SU-DHL-6 (cell line): Measurements from ENCODE around the gene KLHL20.
"Not testable (repeated sequence)": the region's sequence is repeated elsewhere in the genome, so short reads cannot be mapped to it uniquely, and the experiment has no call there.

Experiments
- H2AFZ ChIP-seq: fragments of 200-600 bp; sonication (generic); 2 replicates; pipeline ENCODE4 v1.6.1; 2014; ENCODE audit warnings: low read depth, mild to moderate bottlenecking, moderate library complexity, mixed read lengths, antibody characterized with exemption, low read length; ENCODE audit not compliant: severe bottlenecking
- H3F3A ChIP-seq: fragments of 200-600 bp; shearing (Covaris generic); 2 replicates; pipeline ENCODE4 v1.6.0; 2016; ENCODE audit warnings: antibody characterized with exemption, mild to moderate bottlenecking; ENCODE audit not compliant: insufficient read depth
- H3K27ac ChIP-seq: fragments of 200-600 bp; sonication (generic); 2 replicates; pipeline ENCODE4 v1.5.1; 2016; ENCODE audit warnings: low read depth, mild to moderate bottlenecking, low read length, moderate library complexity, mixed read lengths
- H3K27me3 ChIP-seq: fragments of 200-600 bp; sonication (generic), shearing (Covaris generic); 2 replicates; pipeline ENCODE4 v1.6.0; 2014; ENCODE audit warnings: mild to moderate bottlenecking, low read length
- H3K36me3 ChIP-seq: fragments of 200-600 bp; sonication (generic); 2 replicates; pipeline ENCODE4 v1.6.1; 2014; ENCODE audit warnings: mild to moderate bottlenecking, low read length, mixed read lengths
- H3K4me2 ChIP-seq: fragments of 300-600, 200-600 bp; shearing (Covaris generic), sonication (generic); 2 replicates; pipeline ENCODE4 v1.6.0; 2014; ENCODE audit warnings: low read length, low read depth, mild to moderate bottlenecking; ENCODE audit not compliant: poor library complexity, severe bottlenecking
- H3K4me3 ChIP-seq: fragments of 200-600 bp; sonication (generic); 2 replicates; pipeline ENCODE4 v1.5.1; 2014; ENCODE audit warnings: antibody characterized with exemption, low read length, mild to moderate bottlenecking, mixed read lengths; ENCODE audit not compliant: insufficient read depth, poor library complexity, severe bottlenecking
- H3K79me2 ChIP-seq: fragments of 200-600 bp; sonication (generic); 2 replicates; pipeline ENCODE4 v1.6.1; 2014; ENCODE audit warnings: mild to moderate bottlenecking, low read length, moderate library complexity; ENCODE audit not compliant: insufficient read depth
- H3K9ac ChIP-seq: fragments of 200-600 bp; sonication (generic); 2 replicates; pipeline ENCODE4 v1.7.0; 2014; ENCODE audit warnings: mild to moderate bottlenecking, low read length
- H3K9me2 ChIP-seq: fragments of 200-600 bp; sonication (generic); replicated peaks from 2 replicates; pipeline ENCODE4 v1.6.1; 2014; ENCODE audit warnings: low read length; ENCODE audit not compliant: insufficient read depth
- H3K9me3 ChIP-seq: fragments of 200-600 bp; sonication (generic); 2 replicates; pipeline ENCODE4 v1.6.1; 2014; ENCODE audit warnings: low read length, mixed read lengths; ENCODE audit not compliant: insufficient read depth
- H4K20me1 ChIP-seq: fragments of 200-600 bp; sonication (generic); 2 replicates; pipeline ENCODE4 v1.6.1; 2014; ENCODE audit warnings: low read depth, mild to moderate bottlenecking, antibody characterized with exemption, low read length, moderate library complexity, mixed read lengths
- CTCF ChIP-seq: fragments of 200-600 bp; sonication (generic); IDR thresholded peaks from one replicate; pipeline ENCODE4 v1.5.1; 2017; ENCODE audit warnings: antibody characterized with exemption, mild to moderate bottlenecking, low read length, moderate library complexity; ENCODE audit not compliant: insufficient read depth, poor library complexity, severe bottlenecking
- EZH2phosphoT487 ChIP-seq: fragments of 200-600 bp; sonication (generic), shearing (Covaris generic); conservative IDR thresholded peaks from 2 replicates; pipeline ENCODE4 v1.6.1; 2018; ENCODE audit warnings: mild to moderate bottlenecking, antibody characterized with exemption, low read length, moderate library complexity, mixed read lengths

The KLHL20 gene

GRCh38 chr1:173708787-173709186 is 6.0 kb upstream of the KLHL20 start:
- Histone ChIP-seq H3K27ac (no peak overlapping the region), H3K9ac (no peak overlapping the region), H2AFZ (no peak overlapping the region), H3K9me3 (no peaks in the 10 kb centered on the region), H3K36me3 (no peaks in the 10 kb centered on the region), H3K9me2 (no peaks in the 10 kb centered on the region), H3F3A (no peaks in the 10 kb centered on the region), H3K27me3 (no peaks in the 10 kb centered on the region), H4K20me1 (no peaks in the 10 kb centered on the region), H3K4me3 (no peak overlapping the region), H3K4me2 (no peak overlapping the region), H3K79me2 (no peaks in the 10 kb centered on the region)
- TF ChIP-seq CTCF (no peak), EZH2phosphoT487 (no peak)

- peak overlapping the region; percentile 69 for H3K4me3 ChIP-seq
- peaks cover 4% of the 10 kb centered on the region; the same call in 1 of the 2 replicates for H3K36me3 ChIP-seq
- no peaks in the 10 kb centered on the region for H3K9me2 ChIP-seq
- H3K27me3 ChIP-seq: no peaks in the 10 kb centered on the region
- H3K79me2 ChIP-seq: peaks cover 38% of the 10 kb centered on the region
- H3K9ac ChIP-seq: peak overlapping the region; percentile 73
- H3K27ac ChIP-seq: peak overlapping the region; percentile 60
- TF ChIP-seq CTCF: no peak
- no peak for TF ChIP-seq EZH2phosphoT487
- no peaks in the 10 kb centered on the region for H3F3A ChIP-seq
- H3K4me2 ChIP-seq: peak overlapping the region; percentile 93
- peak overlapping the region; percentile 89 for H2AFZ ChIP-seq
- H4K20me1 ChIP-seq: no peaks in the 10 kb centered on the region
- no peaks in the 10 kb centered on the region for H3K9me3 ChIP-seq
Observed at GRCh38 chr1:173714441-173714758, 381 bp upstream of the KLHL20 start.

GRCh38 chr1:173715538-173715844 is 710 bp downstream of the KLHL20 start:
- peak overlapping the region; percentile 89 for H2AFZ ChIP-seq
- no peaks in the 10 kb centered on the region for H3K27me3 ChIP-seq
- H3K27ac ChIP-seq: peak overlapping the region; percentile 60
- TF ChIP-seq EZH2phosphoT487 (no peak), CTCF (no peak)
- peak overlapping the region; percentile 69 for H3K4me3 ChIP-seq
- peaks cover 4% of the 10 kb centered on the region; the same call in 1 of the 2 replicates for H3K36me3 ChIP-seq
- peaks cover 43% of the 10 kb centered on the region for H3K79me2 ChIP-seq
- peak overlapping the region; percentile 73 for H3K9ac ChIP-seq
- no peaks in the 10 kb centered on the region for H3F3A ChIP-seq
- H3K9me3 ChIP-seq: no peaks in the 10 kb centered on the region
- no peaks in the 10 kb centered on the region for H3K9me2 ChIP-seq
- no peaks in the 10 kb centered on the region for H4K20me1 ChIP-seq
- H3K4me2 ChIP-seq: peak overlapping the region; percentile 93

GRCh38 chr1:173717238-173717637 is 2.5 kb downstream of the KLHL20 start:
- Histone ChIP-seq H2AFZ (no peak overlapping the region), H3K4me2 (peak overlapping the region; percentile 93), H3K36me3 (peaks cover 4% of the 10 kb centered on the region; the same call in 1 of the 2 replicates), H3K9ac (no peak overlapping the region), H4K20me1 (no peaks in the 10 kb centered on the region), H3K79me2 (peaks cover 56% of the 10 kb centered on the region), H3K9me2 (no peaks in the 10 kb centered on the region), H3F3A (no peaks in the 10 kb centered on the region), H3K4me3 (no peak overlapping the region), H3K27ac (no peak overlapping the region), H3K9me3 (no peaks in the 10 kb centered on the region), H3K27me3 (no peaks in the 10 kb centered on the region)
- TF ChIP-seq EZH2phosphoT487 (no peak), CTCF (no peak)

- H3K36me3 ChIP-seq, H3K9me2 ChIP-seq, H3F3A ChIP-seq, H3K27me3 ChIP-seq, H3K4me2 ChIP-seq, H3K4me3 ChIP-seq, H3K9me3 ChIP-seq, H2AFZ ChIP-seq, H3K79me2 ChIP-seq, H3K27ac ChIP-seq, H4K20me1 ChIP-seq, H3K9ac ChIP-seq: not testable (repeated sequence)
Observed at GRCh38 chr1:173731331-173731730, 16.6 kb downstream of the KLHL20 start.
